Measurements from ENCODE around the gene PRUNE2.

PRUNE2 gene

GRCh38 chr9:76887951-76888350, 18.0 kb downstream of the PRUNE2 start:
- H3K9me3 Mint-ChIP-seq: no peaks in the 10 kb centered on the region
- peaks cover 15% of the 10 kb centered on the region for H3K27me3 Mint-ChIP-seq
- H3K27ac Mint-ChIP-seq: no peak overlapping the region
- DNase-seq: no peak
- no peaks in the 10 kb centered on the region for H3K4me1 Mint-ChIP-seq
- ATAC-seq: no peak
- no peak overlapping the region for H3K4me3 Mint-ChIP-seq

DNA sequence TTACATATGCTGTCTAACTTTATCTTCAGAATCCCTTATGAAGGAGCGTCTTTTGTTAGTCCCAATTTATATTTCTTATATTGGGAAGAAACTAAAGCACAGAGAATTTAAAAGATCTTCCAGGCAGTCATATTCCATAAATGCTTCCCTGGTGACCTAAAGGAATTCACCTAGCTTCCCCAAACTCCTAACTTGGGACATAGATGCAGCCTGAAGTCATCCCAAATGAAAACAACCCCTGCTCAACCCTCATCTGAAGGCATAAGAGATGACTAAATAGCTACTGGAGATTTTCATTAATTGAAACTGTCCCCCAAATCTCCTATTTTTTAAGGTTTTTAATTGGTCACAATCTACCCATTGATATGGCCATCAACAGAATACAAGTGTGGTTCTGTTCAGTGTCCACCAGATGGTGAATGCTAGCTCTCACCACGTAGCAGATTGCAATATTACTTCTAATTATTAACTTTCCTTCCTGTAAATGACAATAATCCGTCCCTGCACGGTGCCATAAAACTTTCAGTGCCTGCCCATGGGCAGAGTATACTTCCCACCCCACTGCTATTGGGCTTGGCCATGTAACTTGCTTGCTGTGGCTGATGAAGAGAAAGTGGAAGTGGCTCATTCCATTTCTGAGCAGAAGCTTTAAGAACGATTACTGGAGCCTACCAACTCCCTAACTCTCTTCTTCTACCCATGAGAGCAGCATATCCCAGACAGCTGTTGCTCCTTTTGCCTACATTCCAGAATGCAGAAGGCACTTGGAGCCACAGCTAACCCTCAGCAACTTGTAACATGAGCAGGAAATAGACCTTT, 18.7 kb downstream of the PRUNE2 start:
- DNase-seq: no peak
- H3K27me3 Mint-ChIP-seq: peaks cover 15% of the 10 kb centered on the region
- H3K4me3 Mint-ChIP-seq: no peak overlapping the region
- no peak overlapping the region for H3K27ac Mint-ChIP-seq
- no peaks in the 10 kb centered on the region for H3K9me3 Mint-ChIP-seq
- no peak for ATAC-seq
- no peaks in the 10 kb centered on the region for H3K4me1 Mint-ChIP-seq

- ATAC-seq (no peak), DNase-seq (no peak)
- Mint-ChIP-seq H3K4me1 (no peaks in the 10 kb centered on the region), H3K27ac (no peak overlapping the region), H3K4me3 (no peak overlapping the region), H3K27me3 (peaks cover 15% of the 10 kb centered on the region), H3K9me3 (no peaks in the 10 kb centered on the region)
Observed at GRCh38 chr9:76886318-76886717, 19.6 kb downstream of the PRUNE2 start.

- H3K9me3 Mint-ChIP-seq: no peaks in the 10 kb centered on the region
- no peak overlapping the region for H3K27ac Mint-ChIP-seq
- no peaks in the 10 kb centered on the region for H3K4me1 Mint-ChIP-seq
- DNase-seq (no peak), ATAC-seq (no peak)
- peaks cover 14% of the 10 kb centered on the region for H3K27me3 Mint-ChIP-seq
- no peak overlapping the region for H3K4me3 Mint-ChIP-seq
Observed at GRCh38 chr9:76884823-76885222, 21.1 kb downstream of the PRUNE2 start.

DNA sequence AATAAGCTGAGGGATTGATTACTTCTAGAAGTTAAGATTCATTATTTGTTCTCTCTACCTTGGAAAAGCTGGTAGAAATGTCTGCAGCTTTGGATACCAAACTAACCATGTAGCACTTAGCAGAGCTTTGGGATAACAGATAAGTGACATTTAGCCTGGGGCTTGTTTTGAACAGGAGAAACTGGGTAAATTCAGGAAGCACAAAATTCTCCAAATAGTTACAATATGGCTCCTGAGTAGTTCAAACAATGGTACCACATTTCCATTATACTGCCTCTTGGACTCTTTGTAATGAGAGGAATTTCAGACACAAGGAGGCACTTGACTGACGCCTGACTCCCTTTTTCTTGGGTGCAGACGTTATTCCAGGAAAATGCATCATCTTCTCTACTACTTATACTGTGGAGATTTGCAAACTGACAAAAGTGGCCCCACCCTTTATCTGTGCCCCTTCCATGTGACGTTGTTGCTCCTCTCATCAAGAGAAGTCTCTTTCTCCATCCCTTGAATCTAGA, 22.5 kb downstream of the PRUNE2 start:
- Mint-ChIP-seq H3K4me1 (no peaks in the 10 kb centered on the region), H3K27me3 (peaks cover 9% of the 10 kb centered on the region), H3K27ac (no peak overlapping the region), H3K9me3 (no peaks in the 10 kb centered on the region), H3K4me3 (no peak overlapping the region)
- no peak for DNase-seq
- no peak for ATAC-seq

- no peaks in the 10 kb centered on the region for H3K4me1 Mint-ChIP-seq
- no peak overlapping the region for H3K4me3 Mint-ChIP-seq
- H3K27ac Mint-ChIP-seq: no peak overlapping the region
- H3K27me3 Mint-ChIP-seq: peaks cover 7% of the 10 kb centered on the region
- ATAC-seq: no peak
- DNase-seq: no peak
- no peaks in the 10 kb centered on the region for H3K9me3 Mint-ChIP-seq
Observed at GRCh38 chr9:76882686-76883085, 23.2 kb downstream of the PRUNE2 start.

- no peaks in the 10 kb centered on the region for H3K9me3 Mint-ChIP-seq
Observed at GRCh38 chr9:76880210-76880609, 25.7 kb downstream of the PRUNE2 start.

GRCh38 chr9:76878933-76879332, 27.0 kb downstream of the PRUNE2 start:
- Mint-ChIP-seq H3K4me1 (no peaks in the 10 kb centered on the region), H3K4me3 (no peak overlapping the region), H3K27ac (no peak overlapping the region), H3K27me3 (no peaks in the 10 kb centered on the region), H3K9me3 (no peaks in the 10 kb centered on the region)
- DNase-seq (no peak), ATAC-seq (no peak)

More at GRCh38 chr9:76880210-76880609, 25.7 kb downstream of the PRUNE2 start:
- Mint-ChIP-seq H3K4me3 (no peak overlapping the region), H3K27ac (no peak overlapping the region), H3K4me1 (no peaks in the 10 kb centered on the region), H3K27me3 (no peaks in the 10 kb centered on the region)
- no peak for ATAC-seq
- DNase-seq: no peak

- Mint-ChIP-seq H3K27me3 (no peaks in the 10 kb centered on the region), H3K4me3 (no peak overlapping the region), H3K27ac (peak overlapping the region in 1 of 2 donors; percentile 29), H3K9me3 (no peaks in the 10 kb centered on the region), H3K4me1 (no peaks in the 10 kb centered on the region)
- ATAC-seq (no peak), DNase-seq (no peak)
Observed at GRCh38 chr9:76877961-76878360, 28.0 kb downstream of the PRUNE2 start.

DNA sequence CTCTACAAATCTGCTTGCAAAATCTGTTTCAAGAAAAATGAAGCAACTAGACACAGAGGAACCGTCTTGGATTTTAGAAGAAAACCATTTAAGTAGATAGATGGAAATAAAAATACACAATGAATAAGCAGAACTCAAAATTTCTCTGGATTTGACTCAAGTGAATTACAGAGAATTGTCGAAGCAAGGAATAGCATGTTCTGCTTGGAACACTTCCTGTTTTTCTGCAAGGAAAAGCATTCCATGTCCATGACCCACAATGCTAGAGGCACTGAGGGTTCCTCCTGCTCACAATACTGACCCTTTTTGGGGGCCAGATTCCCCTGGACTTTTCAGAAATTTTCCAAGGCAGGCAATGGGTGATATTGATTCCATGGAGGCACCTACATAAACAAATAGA, 29.8 kb downstream of the PRUNE2 start:
- H3K4me1 Mint-ChIP-seq: no peaks in the 10 kb centered on the region
- H3K4me3 Mint-ChIP-seq: no peak overlapping the region
- ATAC-seq (no peak), DNase-seq (no peak)
- H3K27ac Mint-ChIP-seq: no peak overlapping the region
- H3K9me3 Mint-ChIP-seq: no peaks in the 10 kb centered on the region
- H3K27me3 Mint-ChIP-seq: no peaks in the 10 kb centered on the region

GRCh38 chr9:76873821-76874220, 32.1 kb downstream of the PRUNE2 start:
- Mint-ChIP-seq H3K4me1 (no peaks in the 10 kb centered on the region), H3K9me3 (no peaks in the 10 kb centered on the region), H3K4me3 (no peak overlapping the region), H3K27me3 (no peaks in the 10 kb centered on the region), H3K27ac (no peak overlapping the region)
- ATAC-seq: no peak
- DNase-seq: no peak

- Mint-ChIP-seq H3K27ac (no peak overlapping the region), H3K4me1 (no peaks in the 10 kb centered on the region), H3K27me3 (peaks cover under 1% of the 10 kb centered on the region), H3K9me3 (no peaks in the 10 kb centered on the region), H3K4me3 (no peak overlapping the region)
- no peak for ATAC-seq
- DNase-seq: no peak
Observed at GRCh38 chr9:76873056-76873792, 32.7 kb downstream of the PRUNE2 start.

GRCh38 chr9:76868897-76869296, 37.0 kb downstream of the PRUNE2 start:
- no peaks in the 10 kb centered on the region for H3K9me3 Mint-ChIP-seq
- no peak for DNase-seq

DNA sequence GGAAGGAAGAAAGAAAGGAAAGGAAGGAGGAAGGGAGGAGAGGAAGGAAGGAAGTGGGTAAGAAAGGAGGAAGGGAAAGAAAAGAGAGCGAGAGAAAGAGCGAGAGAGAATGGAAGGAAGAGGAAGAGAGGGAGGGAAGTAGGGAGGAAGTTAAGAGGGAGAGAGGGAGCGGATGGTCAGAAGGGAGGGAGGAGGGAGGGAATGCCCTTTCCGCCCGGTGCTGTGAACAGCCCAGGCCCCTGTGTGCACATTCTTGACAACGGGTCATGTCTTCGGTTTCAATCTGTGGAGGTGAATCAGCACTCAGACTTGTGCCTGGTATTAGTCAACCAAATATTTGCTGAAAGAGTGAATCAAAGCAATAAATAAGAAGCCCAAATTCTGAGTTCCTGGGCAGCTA, 39.2 kb downstream of the PRUNE2 start:
- no peak overlapping the region for H3K27ac Mint-ChIP-seq

More at GRCh38 chr9:76868897-76869296, 37.0 kb downstream of the PRUNE2 start:
- Mint-ChIP-seq H3K4me3 (no peak overlapping the region), H3K27me3 (peaks cover 11% of the 10 kb centered on the region), H3K4me1 (peaks cover 12% of the 10 kb centered on the region), H3K27ac (no peak overlapping the region)
- ATAC-seq: no peak

GRCh38 chr9:76863832-76864231, 42.1 kb downstream of the PRUNE2 start:
- no peaks in the 10 kb centered on the region for H3K9me3 Mint-ChIP-seq
- peaks cover 11% of the 10 kb centered on the region for H3K27me3 Mint-ChIP-seq
- ATAC-seq (no peak), DNase-seq (no peak)
- H3K27ac Mint-ChIP-seq: no peak overlapping the region
- H3K4me3 Mint-ChIP-seq: no peak overlapping the region
- H3K4me1 Mint-ChIP-seq: peaks cover 12% of the 10 kb centered on the region

More for the DNA sequence above, 39.2 kb downstream of the PRUNE2 start:
- no peak for ATAC-seq
- Mint-ChIP-seq H3K4me1 (peaks cover 12% of the 10 kb centered on the region), H3K9me3 (no peaks in the 10 kb centered on the region), H3K4me3 (no peak overlapping the region), H3K27me3 (peaks cover 11% of the 10 kb centered on the region)
- no peak for DNase-seq

- ATAC-seq: no peak
- Mint-ChIP-seq H3K27me3 (peaks cover 7% of the 10 kb centered on the region), H3K9me3 (peaks cover 0 to 7% of the 10 kb centered on the region in 2 donors), H3K4me1 (no peaks in the 10 kb centered on the region), H3K4me3 (no peak overlapping the region), H3K27ac (no peak overlapping the region)
- DNase-seq: no peak
Observed at GRCh38 chr9:76859860-76860259, 46.1 kb downstream of the PRUNE2 start.
